SW480 (cell line): ENCODE data around the gene NEDD4L.

Experiments used
- DNase-seq: peaks from one replicate; pipeline ENCODE4 v3.0.0-alpha.2; 2016; ENCODE audit warnings: low spot score

The NEDD4L gene

DNA sequence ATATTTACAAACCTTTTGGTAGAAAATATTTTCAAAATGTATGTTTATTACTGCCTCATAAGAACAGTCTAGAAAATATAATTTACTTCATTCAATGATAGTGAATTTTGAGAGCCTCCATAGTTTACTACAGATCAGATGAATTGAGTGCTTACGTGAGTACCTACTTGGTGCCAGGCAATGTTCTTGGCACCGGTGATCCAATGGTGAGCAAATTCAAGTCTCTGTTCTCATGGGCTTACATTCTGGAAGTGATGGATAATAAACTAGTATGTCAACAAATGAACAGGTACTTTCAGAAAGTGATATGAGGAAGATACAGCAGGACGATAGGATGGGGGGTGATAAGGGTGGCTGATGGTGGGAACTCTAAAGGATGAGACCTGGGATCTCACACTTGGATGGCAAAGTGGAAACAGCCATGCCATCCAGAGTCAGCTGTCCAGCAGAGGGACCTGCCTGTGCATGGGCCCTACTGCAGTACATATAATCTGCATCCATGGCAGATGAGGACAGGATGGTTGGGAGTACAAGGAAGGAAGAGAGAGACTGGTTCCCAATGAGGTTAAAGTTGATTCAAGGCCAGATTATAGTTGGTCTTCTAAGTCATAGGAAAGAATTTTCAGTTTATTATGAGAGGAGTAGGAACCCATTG lies 277.0 kb downstream of the NEDD4L start:
- DNase-seq: no peak

DNA sequence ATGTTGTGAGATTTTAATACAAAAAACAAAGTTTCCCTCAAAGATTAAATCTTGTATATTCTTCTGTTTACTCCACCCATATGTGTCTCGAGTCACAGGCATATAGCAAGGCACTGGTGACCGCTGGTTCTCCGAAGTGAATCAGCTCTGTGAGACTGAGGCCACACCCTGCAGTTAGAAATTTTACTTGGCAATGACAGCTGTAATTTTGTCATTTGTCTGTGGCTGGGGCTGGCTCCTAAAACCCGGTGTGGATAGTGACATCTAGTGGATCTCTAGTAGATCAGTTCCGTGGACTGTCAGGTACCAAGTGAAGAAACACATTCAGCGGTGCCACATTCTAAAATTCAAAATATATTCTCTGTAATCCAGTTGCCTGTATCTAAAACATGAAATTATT lies 278.0 kb downstream of the NEDD4L start:
- DNase-seq: peak; percentile 87

DNA sequence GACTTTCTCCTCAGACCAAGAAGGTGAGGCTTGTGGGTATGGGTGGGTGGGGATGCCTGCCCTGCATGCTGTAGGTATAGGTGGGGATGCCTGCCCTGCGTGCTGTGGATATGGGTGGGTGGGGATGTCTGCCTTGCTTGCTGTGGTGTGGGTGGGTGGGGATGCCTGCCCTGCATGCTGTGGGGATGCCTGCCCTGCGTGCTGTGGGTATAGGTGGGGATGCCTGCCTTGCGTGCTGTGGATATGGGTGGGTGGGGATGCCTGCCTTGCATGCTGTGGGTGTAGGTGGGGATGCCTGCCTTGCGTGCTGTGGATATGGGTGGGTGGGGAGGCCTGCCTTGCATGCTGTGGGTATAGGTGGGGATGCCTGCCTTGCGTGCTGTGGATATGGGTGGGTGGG lies 278.4 kb downstream of the NEDD4L start:
- DNase-seq: no peak

DNA sequence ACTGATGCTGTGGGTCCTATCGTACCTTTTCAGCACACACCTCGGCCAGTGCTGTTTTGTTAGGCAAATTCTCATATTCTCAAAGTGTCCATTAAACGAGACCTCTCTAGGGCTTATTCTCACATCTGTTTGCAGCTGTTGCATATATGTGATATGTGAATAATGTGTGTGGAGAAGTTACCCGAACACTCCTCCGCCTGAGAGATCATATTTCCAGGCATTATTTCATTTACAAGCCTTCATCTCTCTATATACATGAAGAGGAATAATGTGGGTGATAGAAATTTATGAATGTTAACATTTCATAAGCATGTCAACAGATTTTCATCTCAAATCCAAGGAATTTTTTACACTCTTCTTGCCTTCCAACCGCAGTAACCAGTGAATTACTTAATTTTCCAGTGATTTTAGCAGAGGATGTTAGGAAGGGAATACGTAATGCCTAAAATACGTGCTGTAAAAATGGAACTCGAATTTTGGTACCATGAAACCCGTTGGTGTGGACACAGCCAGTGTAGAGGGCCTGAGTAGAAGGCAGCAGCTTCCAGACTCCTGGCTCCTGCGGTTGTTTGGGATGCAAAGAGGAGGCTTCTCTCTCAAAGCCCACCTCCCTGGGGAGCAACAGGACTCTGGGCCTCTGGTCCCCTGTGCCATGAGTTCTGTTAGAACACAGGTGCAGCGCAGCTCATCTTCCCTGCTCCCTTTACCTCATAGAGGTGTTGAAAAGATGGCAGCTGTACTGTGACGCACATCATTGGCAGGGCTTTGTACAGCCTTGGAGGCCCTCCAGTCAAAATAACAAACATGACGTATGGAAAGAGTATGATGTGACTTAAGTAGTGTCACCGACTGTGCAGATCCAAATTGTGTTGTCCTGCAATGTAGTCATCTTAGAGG lies 280.1 kb downstream of the NEDD4L start:
- no peak for DNase-seq

DNA sequence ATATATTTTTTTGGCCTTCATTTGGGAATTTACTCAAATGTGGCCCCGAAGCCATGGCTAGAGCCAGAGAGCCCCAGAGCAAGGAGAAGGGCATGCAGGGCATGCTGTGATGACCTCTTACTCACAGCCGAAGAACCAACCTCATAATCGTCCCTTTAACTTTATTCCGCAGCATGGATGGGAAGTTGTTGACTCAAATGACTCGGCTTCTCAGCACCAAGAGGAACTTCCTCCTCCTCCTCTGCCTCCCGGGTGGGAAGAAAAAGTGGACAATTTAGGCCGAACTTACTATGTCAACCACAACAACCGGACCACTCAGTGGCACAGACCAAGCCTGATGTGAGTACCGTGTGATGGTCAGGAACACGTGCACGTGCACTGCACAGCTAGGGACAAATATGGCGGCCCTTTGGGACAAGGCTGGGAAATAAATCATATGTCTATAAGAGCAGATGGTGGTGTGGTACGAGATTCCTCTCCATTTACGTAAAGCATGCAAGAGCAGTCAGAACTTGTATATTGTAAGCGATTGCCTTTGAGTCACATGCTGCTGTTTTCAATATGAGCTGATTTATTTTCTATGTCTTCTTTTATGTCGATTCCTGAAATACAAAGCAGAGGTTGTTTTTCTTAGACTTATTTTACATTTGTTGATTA lies 280.9 kb downstream of the NEDD4L start:
- no peak for DNase-seq

DNA sequence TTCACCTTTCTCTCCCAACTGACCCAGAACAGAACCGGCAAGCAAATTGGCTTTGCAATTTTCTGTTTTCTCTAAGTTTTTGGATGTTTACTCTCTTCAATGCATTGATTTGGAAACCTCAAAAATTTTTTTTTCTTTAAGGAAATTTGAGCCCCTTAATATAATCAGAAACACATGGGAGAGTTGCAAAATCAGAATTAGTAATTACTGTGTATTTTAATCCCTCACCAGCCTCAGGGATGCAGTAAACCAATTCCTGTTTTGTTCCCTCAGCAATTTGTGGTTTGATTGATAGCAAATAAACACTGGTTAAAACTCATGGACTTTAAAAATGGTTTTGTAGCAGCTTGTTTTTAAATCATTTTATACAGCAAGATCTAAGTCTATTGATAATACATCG lies 281.5 kb downstream of the NEDD4L start:
- no peak for DNase-seq

DNA sequence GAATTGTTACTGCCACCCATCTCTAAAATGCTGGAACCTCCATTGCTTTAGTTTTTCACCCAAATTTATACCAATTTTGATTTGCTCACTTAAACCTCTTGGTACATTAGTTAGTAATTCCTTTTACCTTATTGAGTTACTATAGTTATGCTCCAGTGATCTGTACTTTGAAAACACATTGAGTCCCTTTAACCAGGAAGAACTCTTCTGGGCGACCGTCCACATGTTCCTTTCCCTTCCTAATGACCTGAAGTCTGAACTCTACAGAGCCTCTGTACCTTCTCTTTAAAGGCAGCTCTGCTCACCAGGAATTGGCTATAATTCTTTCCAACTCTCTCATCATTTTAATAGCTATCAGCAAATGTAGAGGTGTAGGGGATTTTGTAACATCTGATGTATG lies 290.0 kb downstream of the NEDD4L start:
- DNase-seq: no peak

DNA sequence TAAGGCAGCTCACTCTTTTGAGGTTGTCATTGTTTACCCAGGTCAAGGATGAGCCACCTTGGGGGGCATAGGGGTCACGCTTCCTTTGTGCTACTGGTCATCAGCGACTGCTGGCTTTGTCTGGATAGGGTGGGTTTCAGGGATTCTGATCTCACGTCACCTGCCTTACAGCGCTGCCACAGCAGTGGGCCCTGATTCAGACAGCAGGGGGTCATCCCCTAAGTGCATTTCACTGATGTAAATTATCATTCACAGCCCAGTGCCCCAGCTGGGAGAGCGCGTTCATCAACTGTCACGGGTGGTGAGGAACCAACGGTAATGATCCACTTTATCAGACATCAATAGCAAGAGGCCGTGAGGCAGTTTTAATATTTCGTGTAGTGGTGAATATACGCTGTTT lies 291.2 kb downstream of the NEDD4L start:
- no peak for DNase-seq

DNA sequence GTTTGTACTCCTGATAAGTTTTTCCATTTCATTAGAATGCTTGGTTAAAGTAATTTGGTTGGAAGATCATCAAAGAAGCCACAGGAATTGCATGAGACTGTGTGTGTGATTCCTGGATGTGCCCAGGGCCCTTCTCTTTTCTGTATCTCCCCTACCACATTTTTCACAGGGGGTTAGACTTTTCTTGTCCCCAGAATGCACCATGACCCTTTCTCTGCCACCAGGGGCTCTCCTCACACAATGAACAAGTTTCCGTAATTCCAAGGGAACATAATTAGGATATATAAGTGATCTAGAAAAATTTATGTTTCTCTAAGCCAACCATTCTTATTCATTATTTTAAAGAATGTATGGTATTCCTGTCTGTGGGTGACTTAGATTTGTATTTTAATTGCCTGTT lies 291.8 kb downstream of the NEDD4L start:
- no peak for DNase-seq

DNA sequence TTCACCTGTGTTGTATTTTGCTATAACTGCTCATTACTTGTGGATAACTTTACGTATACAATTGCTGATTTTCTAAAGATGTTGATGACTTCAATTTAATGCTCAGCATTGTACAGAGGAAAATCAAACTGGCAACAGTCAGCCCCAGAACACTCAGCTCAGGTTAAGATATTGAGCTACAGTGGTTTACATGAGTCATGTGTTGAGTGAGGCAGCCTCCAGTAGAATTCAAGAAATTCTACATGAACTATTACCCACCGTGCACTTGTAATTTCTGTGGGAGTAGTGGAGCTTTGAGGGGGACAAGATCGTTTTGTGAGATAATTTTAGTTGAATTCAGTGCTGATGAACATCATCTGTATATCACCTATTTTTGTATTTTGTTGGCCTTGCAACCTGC lies 292.6 kb downstream of the NEDD4L start:
- DNase-seq: no peak

DNA sequence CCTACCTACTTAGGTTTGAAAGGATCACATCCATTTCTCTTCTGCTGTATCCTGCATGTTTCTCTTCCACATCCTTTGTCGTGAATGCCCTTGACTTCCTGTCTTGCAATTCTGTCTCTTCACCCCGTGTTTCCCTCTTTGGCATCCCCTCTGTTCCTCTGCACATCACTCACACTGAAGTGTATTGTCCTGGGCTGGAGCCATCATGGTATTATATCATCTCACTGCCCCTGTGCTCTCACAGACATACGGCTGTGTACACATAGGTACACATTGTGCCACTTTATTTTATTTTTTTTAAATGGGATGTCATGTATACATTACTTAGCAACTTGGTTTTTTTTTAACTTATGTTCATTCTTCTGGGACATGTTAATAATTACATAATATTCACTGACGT lies 293.3 kb downstream of the NEDD4L start:
- no peak for DNase-seq

DNA sequence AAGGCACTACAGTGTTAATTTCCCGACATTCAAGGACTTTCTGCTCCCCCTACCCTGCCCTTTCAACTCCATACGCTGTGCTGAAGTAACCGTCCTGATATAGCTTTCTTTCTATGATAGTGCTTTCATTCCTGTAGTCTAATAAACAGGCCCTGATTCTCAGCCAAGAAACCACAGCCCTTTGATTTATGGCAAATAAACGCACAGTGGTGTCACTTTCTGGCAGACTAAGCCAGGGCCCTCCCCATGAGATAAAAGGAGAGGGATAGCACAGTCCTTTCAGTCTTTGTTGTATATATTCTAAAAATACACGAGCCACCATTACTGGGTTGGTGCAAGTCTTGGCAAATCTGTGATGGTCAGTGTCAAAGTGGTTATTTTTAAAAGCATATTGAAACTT lies 293.7 kb downstream of the NEDD4L start:
- DNase-seq: peak; percentile 39

DNA sequence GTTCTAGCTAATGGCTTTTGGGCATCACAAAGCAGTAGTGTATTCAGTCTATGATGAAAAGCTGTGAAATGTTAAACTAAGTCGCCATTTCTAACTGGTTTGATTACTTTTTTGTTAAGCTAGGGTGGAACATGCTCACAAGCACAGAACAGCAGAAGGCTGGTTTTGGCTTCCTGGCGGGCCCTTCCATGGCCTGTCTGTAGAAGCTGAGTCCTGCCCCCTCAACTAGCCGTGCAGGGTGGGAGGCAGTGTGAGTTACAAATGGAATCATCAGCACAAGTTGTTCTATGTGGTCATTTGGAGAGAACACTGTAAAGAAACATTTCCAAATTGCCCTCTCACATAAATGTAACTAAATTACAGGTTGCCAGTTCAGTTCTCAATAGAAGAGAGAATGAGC lies 294.1 kb downstream of the NEDD4L start:
- no peak for DNase-seq

DNA sequence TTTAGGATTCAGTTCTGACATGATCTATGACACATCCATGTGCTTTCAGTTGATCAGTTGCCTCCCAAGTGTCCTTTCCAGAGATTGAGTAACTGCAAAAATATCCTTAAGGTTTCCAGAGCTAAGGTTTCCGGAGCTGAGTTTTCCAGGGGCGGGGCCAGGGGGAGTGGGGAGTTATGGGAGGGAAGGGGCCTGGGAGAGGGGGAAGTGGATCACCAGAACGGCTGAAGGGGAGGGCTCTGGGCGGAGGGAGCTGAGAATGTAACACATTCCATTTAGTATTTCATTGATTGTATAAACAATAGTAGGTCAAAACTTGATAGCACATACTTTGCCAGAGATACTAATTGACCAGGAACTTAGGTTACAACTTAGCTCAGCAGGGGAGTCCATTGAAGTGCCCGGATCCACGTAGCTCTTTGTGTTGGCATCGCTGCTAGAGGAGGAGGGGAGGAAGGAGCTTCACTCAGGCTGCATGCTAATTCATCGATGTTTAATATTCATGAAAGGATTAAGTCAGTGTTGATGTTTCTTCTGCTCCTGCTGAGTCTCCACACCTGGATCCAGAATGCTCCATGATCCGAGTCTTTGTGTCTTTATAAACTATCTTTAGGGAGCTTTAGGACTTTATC lies 295.1 kb downstream of the NEDD4L start:
- no peak for DNase-seq

DNA sequence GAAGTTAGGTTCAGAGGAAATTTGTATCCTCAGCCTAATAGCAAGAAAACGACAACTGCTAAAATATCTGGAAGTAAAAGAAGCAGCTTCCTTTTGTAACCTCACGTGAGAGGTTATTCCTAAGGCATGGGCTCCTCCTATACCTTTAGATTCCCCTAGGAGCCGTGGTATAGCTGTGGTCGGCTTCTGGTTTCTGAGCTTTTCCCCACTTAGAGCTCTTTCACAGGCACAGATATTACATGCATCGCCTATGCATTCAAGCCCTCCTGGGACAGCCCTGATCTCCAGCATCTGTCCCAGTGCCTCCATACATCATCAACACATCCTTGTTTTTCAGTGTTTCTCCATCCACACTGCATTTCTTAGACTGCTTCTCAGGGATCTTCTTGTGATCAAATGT lies 295.9 kb downstream of the NEDD4L start:
- DNase-seq: no peak

DNA sequence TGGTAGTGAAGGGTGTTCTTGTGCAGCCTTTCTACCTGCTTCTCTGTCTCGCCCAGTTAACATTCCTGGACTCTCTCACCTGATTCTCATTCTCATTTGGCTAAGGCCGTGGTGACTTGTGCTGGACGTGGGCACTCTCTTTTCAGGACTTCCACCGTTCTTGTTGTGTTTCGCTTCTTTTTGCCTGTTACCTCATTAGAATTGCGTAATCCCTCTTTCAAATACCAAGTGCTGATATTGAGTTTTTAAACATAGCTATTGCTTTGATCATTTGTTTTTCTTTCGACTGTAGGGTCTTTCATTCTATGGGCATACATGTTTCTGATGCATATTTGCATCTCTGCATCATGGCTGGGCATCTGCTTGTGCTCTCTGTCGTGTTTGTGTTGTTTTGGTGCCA lies 297.9 kb downstream of the NEDD4L start:
- DNase-seq: no peak

DNA sequence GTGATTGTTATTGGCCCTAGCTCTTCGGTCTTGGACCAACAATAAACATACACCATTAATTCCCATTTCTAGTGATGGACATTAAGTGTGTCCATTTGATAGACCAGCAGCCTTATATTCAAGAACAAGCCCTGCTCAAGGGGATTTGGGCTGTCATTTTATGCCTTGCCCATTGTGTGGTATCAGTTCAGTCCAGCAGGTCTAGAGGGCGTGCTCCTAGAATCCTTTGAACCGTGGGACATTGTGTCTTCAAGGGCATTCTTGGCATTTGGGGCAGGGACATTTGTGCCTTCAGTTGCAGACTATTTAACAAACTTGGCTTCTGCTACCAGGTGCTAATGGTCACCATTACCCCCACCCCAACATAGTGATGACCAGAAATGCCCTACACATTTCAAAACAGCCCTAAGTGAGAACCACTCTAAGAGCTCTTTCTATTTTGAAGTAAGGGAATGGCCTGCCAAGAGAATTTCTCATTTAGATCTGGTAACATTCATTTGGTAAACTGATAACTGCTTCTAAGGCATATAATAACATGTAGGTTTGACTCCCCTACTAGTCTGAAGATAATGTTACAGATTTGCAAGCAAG lies 300.1 kb downstream of the NEDD4L start:
- DNase-seq: no peak

DNA sequence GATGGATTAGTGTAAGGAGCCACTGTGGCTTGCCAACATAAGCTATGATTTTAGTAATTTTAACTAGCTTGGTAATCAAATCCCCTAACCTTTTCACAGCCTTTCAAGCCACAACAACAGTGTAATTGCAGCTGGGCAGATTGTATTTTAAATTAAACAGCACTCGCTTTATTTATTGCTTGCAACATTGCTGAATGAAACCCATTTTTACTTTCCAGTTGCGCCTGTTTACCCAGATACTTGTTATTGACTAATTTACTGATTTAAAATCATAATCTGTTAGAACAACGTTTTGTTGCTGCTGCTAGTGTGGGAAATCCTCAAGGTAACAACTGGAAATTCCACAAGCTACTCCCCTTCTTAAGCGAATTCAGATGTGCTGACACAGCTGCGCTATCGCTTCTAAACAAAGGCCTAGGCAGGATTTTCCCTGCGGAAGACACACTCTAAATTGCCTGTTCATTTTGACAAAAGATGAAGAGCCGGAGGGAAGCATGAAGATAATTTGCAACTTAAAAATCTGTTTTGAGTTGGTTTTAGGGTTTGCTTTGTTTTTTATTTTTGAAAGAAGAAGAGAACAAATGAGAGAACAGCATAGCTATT lies 300.9 kb downstream of the NEDD4L start:
- DNase-seq: no peak

DNA sequence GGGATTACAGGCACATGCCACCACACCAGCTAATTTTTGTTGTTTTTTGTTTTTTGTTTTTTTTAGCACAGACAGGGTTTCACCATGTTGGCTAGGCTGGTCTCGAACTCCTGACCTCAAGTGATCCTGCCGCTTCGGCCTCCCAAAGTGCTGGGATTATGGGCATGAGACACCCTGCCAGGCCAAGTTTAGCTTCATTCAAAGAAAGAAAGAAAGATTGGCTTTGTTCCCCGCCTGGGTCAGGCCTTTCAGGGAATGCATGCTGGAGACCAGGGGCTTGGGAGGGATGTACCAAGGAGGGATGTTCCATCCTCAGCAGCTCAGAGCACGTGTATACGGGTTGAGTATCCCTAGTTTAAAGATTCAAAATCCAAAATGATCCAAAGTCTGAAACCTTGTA lies 301.8 kb downstream of the NEDD4L start:
- no peak for DNase-seq

DNA sequence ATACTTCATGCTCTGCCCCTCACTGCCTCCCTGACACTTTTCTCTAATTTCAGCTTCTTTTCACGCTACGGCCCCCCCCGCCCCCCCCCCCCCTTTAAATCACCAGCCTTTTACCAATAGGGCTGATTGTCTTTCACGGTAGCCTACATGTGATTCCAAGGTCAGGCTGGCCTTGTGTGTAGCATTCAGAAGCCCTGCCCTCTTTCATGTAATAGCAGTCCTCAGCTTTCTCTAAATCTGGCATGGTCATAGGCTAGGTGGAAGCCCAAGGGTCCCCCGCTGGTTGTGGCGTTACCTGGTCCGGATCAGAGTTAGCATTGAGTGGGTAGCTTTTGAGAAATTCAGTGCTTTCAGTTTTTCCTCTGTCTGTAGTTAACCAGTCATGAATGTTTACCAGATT lies 303.1 kb downstream of the NEDD4L start:
- DNase-seq: no peak

DNA sequence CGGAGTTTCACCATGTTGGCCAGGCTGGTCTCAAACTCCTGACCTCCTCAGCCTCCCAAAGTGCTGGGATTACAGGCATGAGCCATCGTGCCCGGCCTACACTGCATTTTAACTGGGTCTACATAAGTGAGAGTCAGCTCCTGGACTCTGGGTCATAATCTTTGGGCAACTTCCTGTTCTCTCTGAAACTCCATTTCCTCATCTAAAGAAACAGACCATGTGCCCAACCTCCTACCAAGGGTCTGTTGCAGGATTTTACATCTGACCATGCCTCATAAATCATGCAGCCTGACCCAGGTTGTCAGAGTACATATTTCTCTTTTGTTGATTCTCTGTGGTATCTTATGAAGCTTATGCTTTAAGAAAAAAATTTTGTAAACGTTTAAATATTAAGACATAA lies 304.5 kb downstream of the NEDD4L start:
- no peak for DNase-seq

DNA sequence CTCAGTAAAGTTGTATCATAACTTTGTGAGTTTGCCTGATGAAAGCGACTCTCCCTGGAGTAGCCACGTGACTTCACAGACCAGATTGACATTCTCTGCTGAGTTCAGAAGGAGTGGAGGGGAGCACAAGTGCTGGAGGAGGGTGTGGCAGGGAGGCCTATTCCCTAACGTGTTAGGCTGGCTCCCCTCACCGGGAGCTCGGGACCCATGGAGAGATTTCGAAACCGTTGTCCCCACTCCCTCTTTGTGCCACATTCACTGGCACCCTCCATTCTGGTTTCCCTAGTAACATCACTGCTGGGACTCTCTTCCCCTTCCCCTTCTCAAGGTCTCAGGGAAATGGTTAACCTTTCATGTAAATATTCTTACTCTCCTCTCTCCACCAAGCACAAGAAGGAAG lies 304.9 kb downstream of the NEDD4L start:
- DNase-seq: no peak
